GM18870 (cell line): ENCODE results near the gene BRMS1.
"Not testable (repeated sequence)": the region's sequence is repeated elsewhere in the genome, so short reads cannot be mapped to it uniquely, and the experiment has no call there.

Experiments used
- ATAC-seq: cut with Tn5 transposase; IDR thresholded peaks from one replicate; pipeline ENCODE4 v1.9.1; 2021; ENCODE audit warnings: moderate library complexity; ENCODE audit not compliant: unreplicated experiment

The BRMS1 gene

DNA sequence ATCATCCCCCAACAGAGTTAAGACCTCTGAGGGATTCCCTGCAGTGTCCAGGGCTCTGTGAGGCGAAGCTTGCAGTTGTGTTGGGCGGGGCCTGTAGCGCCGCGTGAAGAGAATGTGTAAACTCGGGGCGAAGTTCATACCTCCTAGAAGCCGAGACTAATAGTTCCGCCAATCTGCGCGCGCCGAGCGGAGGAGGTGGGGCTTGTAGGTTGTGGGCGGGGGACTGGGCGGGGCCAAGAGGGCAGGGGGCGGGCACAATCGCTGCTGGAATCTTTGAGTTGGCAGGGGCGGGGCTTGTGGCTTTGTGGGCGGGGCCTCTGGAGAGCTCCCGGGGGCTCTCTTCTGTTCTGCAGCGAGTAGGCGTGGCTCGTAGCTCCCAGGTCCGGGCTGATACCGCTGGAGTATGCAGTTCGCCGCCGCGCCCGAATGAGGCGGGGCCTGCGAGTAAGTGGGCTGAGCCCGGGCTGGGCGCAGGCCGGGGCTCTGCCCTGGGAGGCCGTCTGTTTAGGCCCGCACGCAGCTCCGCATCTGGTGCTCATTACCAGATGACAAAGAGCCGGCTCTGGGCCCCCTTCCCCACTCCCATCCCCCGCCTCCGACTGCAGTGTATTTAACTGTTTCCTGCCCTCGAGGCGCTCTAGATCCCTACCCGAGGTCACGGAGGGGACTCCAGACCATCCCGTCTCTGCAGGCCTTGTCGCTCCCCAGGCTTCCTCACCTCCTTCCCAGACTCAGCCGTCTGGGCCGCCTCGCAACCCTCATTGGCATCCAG, 32.2 kb downstream of the BRMS1 start:
- ATAC-seq: peak; percentile 41

DNA sequence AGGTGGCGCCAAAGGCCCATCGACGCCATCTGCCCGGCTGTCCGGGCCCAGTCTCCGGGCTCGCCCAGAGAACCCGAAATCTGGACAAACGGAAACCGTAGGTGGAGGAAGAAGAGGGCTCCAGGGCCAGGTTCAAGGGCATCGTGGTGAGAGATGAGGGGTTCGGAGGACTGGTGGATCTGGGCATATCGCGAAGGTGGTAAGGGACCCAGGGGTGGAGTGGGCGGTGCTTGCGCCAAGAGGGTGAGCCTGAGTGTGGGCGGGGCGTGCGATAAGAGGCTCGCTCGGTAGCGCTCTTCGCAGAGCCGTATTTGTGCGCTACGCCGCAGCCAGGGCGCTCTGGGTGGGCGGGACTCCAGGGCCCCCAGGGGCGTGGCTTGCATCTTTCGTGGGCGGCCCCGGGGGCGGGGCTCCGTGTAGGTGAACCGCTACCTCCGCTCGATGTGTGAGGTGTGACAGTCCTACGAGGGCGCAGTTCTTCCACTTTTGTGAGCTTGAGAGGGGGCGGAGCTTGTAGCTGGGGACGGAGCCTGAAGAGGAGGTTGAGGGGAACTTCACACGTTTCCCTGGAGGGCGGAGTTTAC, 32.8 kb downstream of the BRMS1 start:
- peak; percentile 65 for ATAC-seq

DNA sequence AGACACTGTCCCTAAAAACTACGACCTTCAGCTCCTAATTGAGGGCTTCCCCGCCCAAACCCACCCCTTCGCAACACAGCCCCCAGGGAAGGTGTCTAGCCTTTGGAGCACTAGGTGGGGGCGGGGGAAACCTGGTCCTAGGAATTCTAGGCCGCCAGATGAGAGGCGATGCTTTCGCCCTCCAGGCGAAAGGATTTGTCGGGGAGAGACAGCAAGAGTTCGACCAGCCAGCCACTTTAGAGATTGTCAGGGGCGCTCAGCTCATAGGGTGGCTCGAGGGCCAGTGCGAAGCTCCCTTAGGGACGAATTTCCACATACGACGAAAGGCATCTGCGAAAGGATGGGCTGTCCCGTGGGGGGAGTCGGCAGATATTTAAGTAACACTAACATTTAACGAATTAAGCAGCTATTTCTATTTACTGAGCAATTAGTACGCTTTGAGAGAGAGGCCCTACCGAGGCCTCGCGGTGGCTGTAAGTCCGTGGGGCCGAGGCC, 33.4 kb downstream of the BRMS1 start:
- ATAC-seq: no peak

DNA sequence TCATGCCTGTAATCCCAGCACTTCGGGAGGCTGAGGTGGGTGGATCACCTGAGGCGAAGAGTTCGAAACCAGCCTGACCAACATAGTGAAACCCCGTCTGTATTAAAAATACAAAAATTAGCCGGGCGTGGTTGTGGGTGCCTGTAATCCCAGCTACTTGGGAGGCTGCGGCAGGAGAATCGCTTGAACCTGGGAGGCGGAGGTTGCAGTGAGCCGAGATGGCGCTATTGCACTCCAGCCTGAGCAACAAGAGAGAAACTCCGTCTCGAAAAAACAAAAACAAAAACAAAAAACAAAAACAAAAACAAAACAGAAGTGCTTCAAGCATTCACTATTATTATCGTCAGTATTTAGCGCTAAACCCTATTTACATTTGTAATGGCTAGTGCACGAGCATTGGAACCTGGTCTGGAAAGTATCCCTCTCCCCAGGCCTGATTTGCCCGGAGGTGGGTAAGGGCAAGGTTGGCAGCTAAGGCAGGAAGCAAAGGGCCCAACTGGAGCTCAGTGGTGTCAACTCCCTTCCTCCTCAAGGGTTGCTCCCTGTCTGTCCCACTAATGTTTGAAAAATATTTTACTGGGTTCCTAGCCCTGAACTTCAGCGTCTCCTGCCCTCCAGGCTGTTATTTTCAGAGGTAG, 34.0 kb downstream of the BRMS1 start:
- not testable (repeated sequence) for ATAC-seq

DNA sequence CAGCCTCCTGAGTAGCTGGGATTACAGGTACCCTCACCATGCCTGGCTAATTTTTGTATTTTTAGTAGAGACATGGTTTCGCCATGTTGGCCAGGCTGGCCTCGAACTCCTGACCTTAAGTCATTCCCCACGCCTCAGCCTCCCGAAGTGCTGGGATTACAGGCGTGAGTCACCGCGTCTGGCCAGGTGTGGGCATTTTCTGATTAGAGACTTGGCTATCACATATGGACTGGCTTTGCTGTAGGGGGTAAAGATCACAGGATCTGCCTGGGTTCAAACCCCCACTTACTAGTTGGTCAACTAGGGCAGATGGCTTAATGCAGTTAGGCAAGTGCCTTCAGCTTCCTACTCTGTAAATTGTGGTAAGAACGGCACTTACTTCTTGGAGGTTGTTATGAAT, 34.6 kb downstream of the BRMS1 start:
- no peak for ATAC-seq

DNA sequence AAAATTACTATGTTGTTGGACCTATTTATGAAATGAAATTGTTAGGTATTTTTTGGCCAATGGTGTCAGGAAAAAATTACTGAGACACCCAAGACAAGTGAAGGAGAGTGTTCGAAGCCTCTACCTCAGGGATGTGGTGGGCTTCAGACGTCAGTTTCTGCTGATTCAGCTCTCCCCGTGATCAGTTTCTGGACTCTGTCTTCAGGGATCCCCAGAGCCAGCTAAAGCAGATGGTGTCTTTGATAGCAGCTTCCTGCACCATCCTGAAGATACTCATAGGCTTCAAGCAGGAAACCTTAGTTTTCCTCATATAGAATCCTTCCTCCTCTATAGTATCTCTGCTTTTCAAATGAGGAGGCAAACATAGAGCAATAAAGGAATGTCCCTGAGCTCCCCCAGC, 35.4 kb downstream of the BRMS1 start:
- no peak for ATAC-seq

DNA sequence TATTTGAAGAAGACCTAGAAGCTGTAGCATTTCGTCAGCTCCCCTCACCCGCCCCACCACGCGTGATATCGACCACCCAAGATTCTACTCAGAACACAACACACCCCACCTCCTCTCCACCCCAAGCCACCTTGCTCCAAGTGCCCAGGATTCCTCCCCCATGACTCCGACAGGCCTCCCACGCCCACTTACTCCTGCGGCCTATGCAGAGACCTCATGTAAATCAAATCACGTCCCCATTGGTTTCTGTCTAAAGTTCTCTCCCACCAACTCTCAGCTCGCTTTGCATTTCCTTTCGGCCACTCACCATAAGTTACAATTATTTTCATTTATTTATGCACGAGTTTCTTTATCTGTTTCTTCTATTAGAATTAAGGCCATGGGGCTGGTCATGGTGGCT, 42.2 kb downstream of the BRMS1 start:
- no peak for ATAC-seq

DNA sequence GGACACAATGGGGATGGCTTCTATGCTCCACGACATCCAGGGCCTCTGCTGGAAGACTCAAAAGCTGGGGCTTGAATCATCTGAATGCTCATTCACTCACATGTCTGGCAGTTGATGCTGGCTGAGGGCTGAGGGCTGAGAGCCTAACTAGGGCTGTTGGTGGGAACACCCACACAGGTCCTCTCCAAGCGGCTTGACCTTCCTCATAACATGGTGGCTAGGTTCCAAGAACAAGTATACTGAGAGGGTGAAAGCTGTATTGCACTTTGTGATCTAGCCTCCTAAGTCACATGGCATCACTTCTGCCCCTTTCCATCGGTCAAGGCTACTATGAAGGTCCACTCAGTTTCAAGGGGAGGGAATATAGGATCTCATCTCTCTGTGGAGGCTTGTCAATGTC, 45.7 kb downstream of the BRMS1 start:
- no peak for ATAC-seq

GRCh38 chr11:66297610-66298009, 47.3 kb downstream of the BRMS1 start:
- ATAC-seq: no peak

GRCh38 chr11:66294626-66295620, 50.0 kb downstream of the BRMS1 start:
- ATAC-seq: no peak

DNA sequence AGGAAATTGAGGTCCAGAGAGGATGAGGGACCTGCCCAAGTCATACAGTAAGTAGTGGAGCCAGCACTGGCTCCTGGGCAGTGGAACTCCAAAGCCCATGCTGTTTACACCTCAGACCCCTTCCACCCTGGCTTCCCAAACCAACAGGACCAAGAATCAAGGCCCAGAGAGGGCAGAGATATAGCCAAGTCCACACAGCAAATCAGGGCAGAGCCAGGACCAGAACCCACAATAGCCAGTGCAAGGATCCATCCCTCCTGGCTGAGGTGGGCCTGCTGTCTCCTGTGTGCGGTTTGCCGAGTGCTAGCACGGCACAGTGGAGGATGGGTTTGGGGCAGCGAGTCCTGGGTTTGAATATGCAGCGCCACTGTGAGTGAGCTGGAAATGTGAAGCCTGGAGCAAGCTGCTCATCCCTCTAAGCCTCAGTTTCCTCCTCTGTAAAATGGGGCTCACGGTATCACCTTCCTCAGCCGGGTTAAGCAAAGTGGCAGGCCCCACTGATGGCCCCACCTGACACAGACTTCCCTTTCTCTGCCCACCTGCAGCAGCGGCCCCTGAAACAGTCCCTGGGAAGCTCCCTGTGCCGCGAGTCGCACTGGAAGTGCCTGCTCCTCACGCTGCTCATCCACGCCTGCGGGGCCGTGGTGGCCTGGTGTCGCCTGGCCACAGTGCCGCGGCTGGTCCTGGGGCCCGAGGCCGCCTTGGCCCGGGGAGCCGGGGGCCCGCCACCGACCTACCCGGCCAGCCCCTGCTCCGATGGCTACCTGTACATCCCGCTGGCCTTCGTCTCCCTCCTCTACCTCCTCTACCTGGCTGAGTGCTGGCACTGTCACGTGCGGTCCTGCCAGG, 50.9 kb downstream of the BRMS1 start:
- ATAC-seq: no peak

GRCh38 chr11:66293352-66293751, 51.6 kb downstream of the BRMS1 start:
- ATAC-seq: no peak

- ATAC-seq: no peak
Observed at GRCh38 chr11:66292543-66293332, 52.2 kb downstream of the BRMS1 start.

GRCh38 chr11:66291706-66292542, 53.0 kb downstream of the BRMS1 start, which contains the start of gene TMEM151A:
TSS of gene TMEM151A (plus strand) at chr11:66291894. CDS start at chr11:66292014, 120 bp downstream.
- ATAC-seq: no peak

DNA sequence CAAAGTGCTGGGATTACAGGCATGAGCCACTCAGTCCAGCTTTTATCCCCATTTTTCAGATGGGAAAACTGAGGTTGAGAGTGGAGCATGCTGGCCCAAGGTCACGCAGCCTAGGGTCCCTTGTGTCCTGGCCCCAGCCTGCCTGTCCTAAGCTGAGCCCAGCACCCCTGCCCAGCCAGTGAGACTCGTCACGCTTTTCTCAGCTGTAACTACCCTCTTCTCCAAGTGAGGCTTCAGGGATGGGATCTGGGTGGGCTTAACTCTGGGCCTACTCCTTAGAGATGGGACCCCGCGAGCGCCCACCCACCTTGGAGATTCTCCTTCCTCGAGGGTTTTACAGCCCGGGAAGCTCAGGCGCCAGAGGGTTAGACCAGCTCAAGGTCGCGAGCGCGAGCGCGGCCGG, 53.6 kb downstream of the BRMS1 start:
- ATAC-seq: no peak

DNA sequence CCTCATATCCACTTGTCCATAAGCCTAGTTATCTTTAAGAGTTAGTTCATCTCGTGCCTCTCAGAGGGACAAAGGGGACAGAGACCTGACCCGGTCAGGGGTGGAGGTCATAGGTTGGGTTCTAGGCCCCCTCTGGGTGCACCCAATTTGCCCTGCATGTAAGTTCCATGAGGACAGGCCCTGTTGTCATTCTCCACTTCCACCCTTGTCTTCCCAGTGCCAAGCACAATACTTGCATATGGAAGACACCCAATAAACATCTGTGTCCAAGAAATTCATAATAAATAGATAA, 54.6 kb downstream of the BRMS1 start:
- no peak for ATAC-seq

- peak; percentile 15 for ATAC-seq
Observed at GRCh38 chr11:66289548-66290329, 55.2 kb downstream of the BRMS1 start.
